ENCODE data around the gene ALKBH5.

DNA sequence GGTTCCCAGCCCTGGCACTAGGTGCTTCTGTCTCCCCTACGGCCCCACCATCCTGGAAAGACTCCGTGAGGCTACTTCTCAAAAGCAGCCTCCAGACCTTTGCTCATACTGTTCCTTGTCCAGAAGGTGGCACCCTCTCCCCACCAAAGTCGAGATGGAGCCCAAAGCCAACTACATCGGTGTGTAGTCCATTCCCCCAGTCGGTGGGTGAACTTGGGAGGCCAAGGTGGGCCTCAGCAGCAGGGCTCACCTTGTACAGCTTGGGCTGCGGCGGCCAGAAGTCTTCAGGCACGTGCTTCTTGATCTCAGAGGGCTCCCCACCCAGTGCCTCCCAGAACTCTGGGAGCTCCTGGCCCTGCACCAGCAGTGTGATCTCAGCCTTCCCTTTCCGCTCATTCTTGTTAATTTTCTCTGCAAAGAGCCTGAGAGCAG lies 64.7 kb downstream of the ALKBH5 start:
- TF ChIP-seq, protein P1, sequence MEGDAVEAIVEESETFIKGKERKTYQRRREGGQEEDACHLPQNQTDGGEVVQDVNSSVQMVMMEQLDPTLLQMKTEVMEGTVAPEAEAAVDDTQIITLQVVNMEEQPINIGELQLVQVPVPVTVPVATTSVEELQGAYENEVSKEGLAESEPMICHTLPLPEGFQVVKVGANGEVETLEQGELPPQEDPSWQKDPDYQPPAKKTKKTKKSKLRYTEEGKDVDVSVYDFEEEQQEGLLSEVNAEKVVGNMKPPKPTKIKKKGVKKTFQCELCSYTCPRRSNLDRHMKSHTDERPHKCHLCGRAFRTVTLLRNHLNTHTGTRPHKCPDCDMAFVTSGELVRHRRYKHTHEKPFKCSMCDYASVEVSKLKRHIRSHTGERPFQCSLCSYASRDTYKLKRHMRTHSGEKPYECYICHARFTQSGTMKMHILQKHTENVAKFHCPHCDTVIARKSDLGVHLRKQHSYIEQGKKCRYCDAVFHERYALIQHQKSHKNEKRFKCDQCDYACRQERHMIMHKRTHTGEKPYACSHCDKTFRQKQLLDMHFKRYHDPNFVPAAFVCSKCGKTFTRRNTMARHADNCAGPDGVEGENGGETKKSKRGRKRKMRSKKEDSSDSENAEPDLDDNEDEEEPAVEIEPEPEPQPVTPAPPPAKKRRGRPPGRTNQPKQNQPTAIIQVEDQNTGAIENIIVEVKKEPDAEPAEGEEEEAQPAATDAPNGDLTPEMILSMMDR (conservative IDR thresholded peaks at IDR 0.05; ENCODE audit: low read length) = peak; percentile 89
- no peak for TF ChIP-seq EZH2phosphoT487 (IDR thresholded peaks at IDR 0.05; ENCODE audit: borderline replicate concordance, low read depth, low read length)

All from OCI-LY7 (cell line).